WTC11 (cell line): ENCODE data around the gene CBFB. TPM values are rescaled to one million over a fixed set of nuclear protein-coding genes. Genes with fewer than 3 reads are reported as not detected.
A peak's percentile ranks its signal among the peaks of the same experiment; 100 is the strongest.

Source experiments
- ATAC-seq: fragments of 200-7000 bp; cut with Tn5 transposase; 2 replicates; pipeline ENCODE4 v1.10.0; 2021; ENCODE audit warnings: mild to moderate bottlenecking, moderate library complexity
- CTCF ChIA-PET: fragments of 300-600 bp; sonication (Branson Sonifier 250); formaldehyde crosslinking; loops from one replicate; lab custom pipeline; 2021; ENCODE audit warnings: antibody characterized with exemption; lab: Charles Lee
- POLR2A ChIA-PET: fragments of 350-600 bp; sonication (Branson Sonifier 250); formaldehyde crosslinking; loops from one replicate; lab custom pipeline; 2021; ENCODE audit warnings: antibody characterized with exemption; lab: Charles Lee
- DNase-seq: peaks from one replicate; pipeline ENCODE4 v3.0.0; 2021; ENCODE audit warnings: low spot score
- H3K27ac Mint-ChIP-seq: 2 replicates; pipeline ENCODE4 v1.8.0; 2021; ENCODE audit warnings: mixed read lengths
- H3K27me3 Mint-ChIP-seq: 2 replicates; pipeline ENCODE4 v1.8.0; 2021; ENCODE audit warnings: low read depth, mild to moderate bottlenecking, moderate library complexity, mixed read lengths
- H3K36me3 Mint-ChIP-seq: 2 replicates; pipeline ENCODE4 v1.8.0; 2021; ENCODE audit warnings: mixed read lengths
- H3K4me1 Mint-ChIP-seq: 2 replicates; pipeline ENCODE4 v1.8.0; 2022; ENCODE audit warnings: mixed read lengths
- H3K4me3 Mint-ChIP-seq: 2 replicates; pipeline ENCODE4 v1.8.0; 2021; ENCODE audit warnings: mild to moderate bottlenecking, moderate library complexity, mixed read lengths
- H3K9me3 Mint-ChIP-seq: 2 replicates; pipeline ENCODE4 v1.8.0; 2021; ENCODE audit warnings: mixed read lengths
- ATF1 ChIP-seq: sonication (generic); formaldehyde crosslinking; IDR thresholded peaks from 2 replicates; pipeline ENCODE4 v1.8.1; 2023; ENCODE audit warnings: mild to moderate bottlenecking, moderate library complexity, missing genetic modification reagents
- CREM ChIP-seq: sonication (generic); formaldehyde crosslinking; IDR thresholded peaks from 2 replicates; pipeline ENCODE4 v1.8.1; 2022; ENCODE audit warnings: mild to moderate bottlenecking, missing genetic modification reagents, moderate library complexity
- E2F5 ChIP-seq: sonication (generic); formaldehyde crosslinking; IDR thresholded peaks from 2 replicates; pipeline ENCODE4 v1.8.1; 2022; ENCODE audit warnings: mild to moderate bottlenecking, moderate library complexity, missing genetic modification reagents
- ESRRA ChIP-seq: sonication (generic); formaldehyde crosslinking; IDR thresholded peaks from 2 replicates; pipeline ENCODE4 v1.8.1; 2022; ENCODE audit warnings: mild to moderate bottlenecking, missing genetic modification reagents, borderline replicate concordance
- ETV6 ChIP-seq: sonication (generic); formaldehyde crosslinking; IDR thresholded peaks from 2 replicates; pipeline ENCODE4 v1.8.1; 2022; ENCODE audit warnings: mild to moderate bottlenecking, missing genetic modification reagents
- GABPB1 ChIP-seq: sonication (generic); formaldehyde crosslinking; IDR thresholded peaks from 2 replicates; pipeline ENCODE4 v1.8.1; 2023; ENCODE audit warnings: mild to moderate bottlenecking, missing genetic modification reagents
- IRF2 ChIP-seq: sonication (generic); formaldehyde crosslinking; IDR thresholded peaks from 2 replicates; pipeline ENCODE4 v1.8.0; 2022; ENCODE audit warnings: low read depth, missing genetic modification reagents, borderline replicate concordance
- KAT7 ChIP-seq: sonication (generic); formaldehyde crosslinking; IDR thresholded peaks from 2 replicates; pipeline ENCODE4 v1.8.1; 2023; ENCODE audit warnings: missing genetic modification reagents, mild to moderate bottlenecking, borderline replicate concordance
- MYBL2 ChIP-seq: sonication (generic); formaldehyde crosslinking; IDR thresholded peaks from 2 replicates; pipeline ENCODE4 v1.8.1; 2023; ENCODE audit warnings: mild to moderate bottlenecking, moderate library complexity, missing genetic modification reagents
- NR3C1 ChIP-seq: sonication (generic); formaldehyde crosslinking; conservative IDR thresholded peaks from 2 replicates; pipeline ENCODE4 v1.8.1; 2023; ENCODE audit warnings: low read depth, mild to moderate bottlenecking, missing genetic modification reagents
- OVOL2 ChIP-seq: fragments of 250-450 bp; sonication (Bioruptor Pico); IDR thresholded peaks from 2 replicates; pipeline ENCODE4 v1.9.0; 2021; ENCODE audit warnings: mild to moderate bottlenecking, borderline replicate concordance
- PREB ChIP-seq: sonication (generic); formaldehyde crosslinking; IDR thresholded peaks from 2 replicates; pipeline ENCODE4 v1.8.1; 2022; ENCODE audit warnings: mild to moderate bottlenecking, missing genetic modification reagents, moderate library complexity, borderline replicate concordance
- SMAD3 ChIP-seq: sonication (generic); formaldehyde crosslinking; IDR thresholded peaks from 2 replicates; pipeline ENCODE4 v1.8.0; 2022; ENCODE audit warnings: missing genetic modification reagents, mild to moderate bottlenecking, borderline replicate concordance
- SMAD4 ChIP-seq: sonication (generic); formaldehyde crosslinking; IDR thresholded peaks from 2 replicates; pipeline ENCODE4 v1.8.0; 2022; ENCODE audit warnings: mild to moderate bottlenecking, missing genetic modification reagents
- SP1 ChIP-seq: sonication (generic); formaldehyde crosslinking; conservative IDR thresholded peaks from 2 replicates; pipeline ENCODE4 v1.8.1; 2022; ENCODE audit warnings: missing genetic modification reagents
- STAT6 ChIP-seq: sonication (generic); formaldehyde crosslinking; conservative IDR thresholded peaks from 2 replicates; pipeline ENCODE4 v1.8.1; 2023; ENCODE audit warnings: mild to moderate bottlenecking, low read depth, missing genetic modification reagents, moderate library complexity
- TEAD4 ChIP-seq: sonication (generic); formaldehyde crosslinking; IDR thresholded peaks from 2 replicates; pipeline ENCODE4 v1.8.0; 2022; ENCODE audit warnings: mild to moderate bottlenecking, missing genetic modification reagents
- TP53 ChIP-seq: sonication (generic); formaldehyde crosslinking; IDR thresholded peaks from 2 replicates; pipeline ENCODE4 v1.8.1; 2023; ENCODE audit warnings: mild to moderate bottlenecking, missing genetic modification reagents
- ZNF138 ChIP-seq: sonication (generic); formaldehyde crosslinking; conservative IDR thresholded peaks from 2 replicates; pipeline ENCODE4 v1.8.1; 2022; ENCODE audit warnings: mild to moderate bottlenecking, moderate library complexity, missing genetic modification reagents
- ZNF232 ChIP-seq: sonication (generic); formaldehyde crosslinking; IDR thresholded peaks from 2 replicates; pipeline ENCODE4 v1.8.0; 2022; ENCODE audit warnings: mild to moderate bottlenecking, missing genetic modification reagents
- ZNF281 ChIP-seq: sonication (generic); formaldehyde crosslinking; IDR thresholded peaks from 2 replicates; pipeline ENCODE4 v1.8.0; 2023; ENCODE audit warnings: mild to moderate bottlenecking, missing genetic modification reagents
- ZNF423 ChIP-seq: fragments of 250-450 bp; sonication (Bioruptor Pico); IDR thresholded peaks from 2 replicates; pipeline ENCODE4 v2.1.2; 2022; ENCODE audit warnings: mild to moderate bottlenecking, moderate library complexity
- ZNF512 ChIP-seq: sonication (generic); formaldehyde crosslinking; IDR thresholded peaks from 2 replicates; pipeline ENCODE4 v1.8.1; 2022; ENCODE audit warnings: missing genetic modification reagents, borderline replicate concordance
- ZNF532 ChIP-seq: fragments of 250-450 bp; sonication (Bioruptor Pico); IDR thresholded peaks from 2 replicates; pipeline ENCODE4 v1.9.0; 2021; ENCODE audit warnings: mild to moderate bottlenecking, borderline replicate concordance
- total RNA-seq: library from RNA; stranded (reverse); gene quantifications from 3 replicates; pipeline ENCODE4 v1.2.3, GENCODE V29; 2021

The CBFB gene
- total RNA-seq, 1 experiment from 2014 or later, result 36.9 TPM

GRCh38 chr16:67028696-67029253 is at the start of gene CBFB (continued):
- TF ChIP-seq TEAD4, result no peak
- TF ChIP-seq ZNF138 (CRISPR knock-in tag), result no peak
- no peak for TF ChIP-seq SMAD3 (CRISPR knock-in tag)
- TF ChIP-seq ETV6 (CRISPR knock-in tag), result peak; percentile 53
- TF ChIP-seq SP1 (CRISPR knock-in tag), result peak; percentile 36; the same call in 1 of the 2 replicates
- no peak for TF ChIP-seq TP53 (CRISPR knock-in tag)
- TF ChIP-seq PREB (CRISPR knock-in tag), result no peak
- no peak for TF ChIP-seq MYBL2 (CRISPR knock-in tag)
- TF ChIP-seq ZNF281 (CRISPR knock-in tag), result no peak
- TF ChIP-seq GABPB1 (CRISPR knock-in tag), result peak; percentile 79
- TF ChIP-seq ESRRA (CRISPR knock-in tag), result peak; percentile 17; the same call in 1 of the 2 replicates
- TF ChIP-seq ZNF232, result 0 out of 2 replicates have a peak, but pooled peaks have one; percentile 25
- 0 out of 2 replicates have a peak, but pooled peaks have one; percentile 12 for TF ChIP-seq CREM (CRISPR knock-in tag)
- TF ChIP-seq E2F5 (CRISPR knock-in tag), result no peak
- peak; percentile 44; the same call in 1 of the 2 replicates for TF ChIP-seq ZNF423

GRCh38 chr16:66983033-66983432 is 45.9 kb upstream of the CBFB start:
- no peaks in the 10 kb centered on the region for H3K4me1 Mint-ChIP-seq
- H3K27ac Mint-ChIP-seq, result no peak overlapping the region
- no peaks in the 10 kb centered on the region for H3K9me3 Mint-ChIP-seq
- H3K27me3 Mint-ChIP-seq, result peaks cover 3% of the 10 kb centered on the region; the same call in 1 of the 2 replicates
- CTCF ChIA-PET, result interaction anchor here (0.6 to 1.7 kb wide), 5 partner anchors 22 to 215 kb away, joined by 3 to 6 read pairs (median 3); partner anchors contain the start of gene CES3
- no peaks in the 10 kb centered on the region for H3K36me3 Mint-ChIP-seq
- no peak for ATAC-seq
- no peak for DNase-seq
- H3K4me3 Mint-ChIP-seq, result no peak overlapping the region
- POLR2A ChIA-PET, result no interaction called here
- TF ChIP-seq KAT7 (CRISPR knock-in tag), result no peak
- no peak for TF ChIP-seq ATF1 (CRISPR knock-in tag)
- TF ChIP-seq IRF2, result no peak
- no peak for TF ChIP-seq NR3C1 (CRISPR knock-in tag)
- no peak for TF ChIP-seq ZNF512
- no peak for TF ChIP-seq SMAD4 (CRISPR knock-in tag)
- TF ChIP-seq ZNF532 (CRISPR knock-in tag), result no peak
- no peak for TF ChIP-seq ETV6 (CRISPR knock-in tag)
- TF ChIP-seq STAT6 (CRISPR knock-in tag), result no peak
- no peak for TF ChIP-seq ZNF423
- no peak for TF ChIP-seq OVOL2
